NCI-H748 (cell line): ENCODE data around the gene FAM193B.
"Not testable (repeated sequence)": the region's sequence is repeated elsewhere in the genome, so short reads cannot be mapped to it uniquely, and the experiment has no call there.

Experiments used
- DNase-seq: peaks from one replicate; lab custom pipeline; 2025; ENCODE audit not compliant: unreplicated experiment; lab: John Stamatoyannopoulos, UW

Gene FAM193B

DNA sequence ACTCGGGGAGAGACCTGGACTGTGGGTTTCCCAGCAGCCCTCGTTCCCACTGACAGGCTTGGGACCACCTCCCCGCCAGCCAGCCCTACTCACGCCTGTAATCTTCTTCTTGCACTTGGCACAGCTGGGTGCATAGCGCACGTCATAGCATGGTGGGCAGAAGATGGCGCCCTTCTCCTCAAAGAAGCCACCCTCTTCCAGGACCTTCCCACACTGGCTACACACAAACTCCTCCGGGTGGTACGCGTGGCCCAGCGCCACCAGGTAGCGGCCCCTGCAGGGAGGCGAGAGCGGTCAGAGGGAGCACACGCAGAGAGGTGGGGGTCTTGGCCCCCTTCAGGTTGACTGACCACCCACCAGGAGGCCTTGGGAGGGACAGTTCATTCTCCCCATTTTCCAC, 66.4 kb downstream of the FAM193B start:
- no peak for DNase-seq

DNA sequence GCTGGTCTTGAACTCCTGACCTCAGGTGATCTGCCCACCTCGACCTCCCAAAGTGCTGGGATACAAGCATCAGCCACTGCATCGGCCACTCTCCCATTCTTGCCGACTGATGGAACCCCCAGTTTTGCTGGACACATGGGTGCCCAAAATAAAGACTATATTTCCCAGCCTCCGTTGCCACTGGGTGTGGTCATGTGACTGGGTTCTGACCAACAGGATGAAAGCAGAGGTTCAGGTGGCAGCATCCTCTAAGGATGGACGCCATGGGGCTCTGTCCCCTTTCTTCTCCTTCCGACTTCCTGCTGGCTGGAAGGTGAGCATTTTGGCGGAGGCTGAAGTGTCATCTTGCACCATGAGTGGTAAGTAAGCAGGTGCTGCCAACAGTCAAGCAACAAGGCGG, 67.2 kb downstream of the FAM193B start:
- DNase-seq = no peak

DNA sequence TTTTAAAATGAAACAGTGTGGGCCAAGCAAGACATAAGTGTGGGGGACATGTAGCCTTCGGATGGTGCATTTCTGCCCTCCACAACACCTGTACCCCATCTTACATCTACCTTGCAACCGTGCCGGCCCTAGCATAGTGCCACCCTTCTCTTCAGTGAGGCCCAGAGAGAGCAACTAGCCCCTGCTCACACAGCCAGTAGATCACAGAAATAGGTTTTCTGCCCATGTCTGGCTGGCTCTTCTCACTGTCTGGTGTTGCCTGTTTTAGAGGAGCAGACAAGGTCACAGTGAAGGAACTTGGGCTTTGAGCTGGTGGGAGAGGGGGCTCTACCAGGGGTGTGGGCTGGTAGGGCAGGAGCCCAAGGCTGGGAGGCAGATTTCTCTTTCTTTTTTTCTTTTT, 68.1 kb downstream of the FAM193B start:
- no peak for DNase-seq

DNA sequence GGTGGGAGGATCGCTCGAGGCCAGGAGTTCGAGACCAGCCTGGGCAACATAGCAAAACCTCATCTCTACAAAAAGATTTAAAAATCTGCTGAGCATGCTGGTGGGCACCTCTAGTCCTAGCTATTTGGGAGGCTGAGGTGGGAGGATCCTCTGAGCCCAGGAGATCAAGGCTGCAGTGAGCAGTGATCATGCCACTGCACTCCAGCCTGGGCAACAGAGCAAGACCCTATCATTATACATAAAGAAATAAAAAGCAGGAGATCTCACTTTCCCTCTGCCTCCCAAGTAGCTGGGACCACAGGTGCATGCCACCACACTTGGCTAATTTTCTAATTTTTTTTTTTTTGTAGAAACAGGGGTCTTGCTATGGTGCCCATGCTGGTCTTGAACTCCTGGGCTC, 68.6 kb downstream of the FAM193B start:
- DNase-seq = not testable (repeated sequence)

DNA sequence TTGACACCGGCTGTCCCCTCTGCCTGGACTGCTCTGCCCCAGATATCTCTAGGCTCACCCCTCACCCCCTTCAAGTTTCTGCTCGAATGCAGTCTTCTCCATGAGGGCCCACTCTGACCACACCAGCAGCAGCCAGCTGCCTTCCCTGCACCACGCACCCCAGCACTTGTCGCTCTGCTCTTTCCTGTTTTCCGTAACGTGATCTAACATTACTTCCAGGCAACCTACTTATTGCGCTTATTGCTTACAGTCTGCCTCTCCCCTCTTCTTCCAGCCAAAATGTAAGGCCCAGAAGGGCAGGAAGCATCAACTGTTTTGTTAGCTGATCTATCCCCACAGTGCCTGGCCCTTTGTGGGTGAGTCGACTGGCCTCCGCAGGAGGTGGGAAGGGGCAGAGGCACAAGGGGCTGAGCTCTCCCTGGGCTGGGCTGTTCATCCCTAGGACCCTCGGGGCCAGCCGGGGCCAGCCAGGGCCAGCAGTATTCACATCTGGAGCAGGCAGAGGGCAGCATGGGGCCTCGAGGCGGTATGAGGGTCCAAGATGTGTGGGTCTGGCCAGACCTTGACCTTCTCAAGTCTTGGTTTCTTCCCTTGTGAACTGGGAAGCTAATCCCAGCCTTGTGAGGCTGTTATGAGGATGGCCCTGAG, 69.3 kb downstream of the FAM193B start:
- DNase-seq = no peak

DNA sequence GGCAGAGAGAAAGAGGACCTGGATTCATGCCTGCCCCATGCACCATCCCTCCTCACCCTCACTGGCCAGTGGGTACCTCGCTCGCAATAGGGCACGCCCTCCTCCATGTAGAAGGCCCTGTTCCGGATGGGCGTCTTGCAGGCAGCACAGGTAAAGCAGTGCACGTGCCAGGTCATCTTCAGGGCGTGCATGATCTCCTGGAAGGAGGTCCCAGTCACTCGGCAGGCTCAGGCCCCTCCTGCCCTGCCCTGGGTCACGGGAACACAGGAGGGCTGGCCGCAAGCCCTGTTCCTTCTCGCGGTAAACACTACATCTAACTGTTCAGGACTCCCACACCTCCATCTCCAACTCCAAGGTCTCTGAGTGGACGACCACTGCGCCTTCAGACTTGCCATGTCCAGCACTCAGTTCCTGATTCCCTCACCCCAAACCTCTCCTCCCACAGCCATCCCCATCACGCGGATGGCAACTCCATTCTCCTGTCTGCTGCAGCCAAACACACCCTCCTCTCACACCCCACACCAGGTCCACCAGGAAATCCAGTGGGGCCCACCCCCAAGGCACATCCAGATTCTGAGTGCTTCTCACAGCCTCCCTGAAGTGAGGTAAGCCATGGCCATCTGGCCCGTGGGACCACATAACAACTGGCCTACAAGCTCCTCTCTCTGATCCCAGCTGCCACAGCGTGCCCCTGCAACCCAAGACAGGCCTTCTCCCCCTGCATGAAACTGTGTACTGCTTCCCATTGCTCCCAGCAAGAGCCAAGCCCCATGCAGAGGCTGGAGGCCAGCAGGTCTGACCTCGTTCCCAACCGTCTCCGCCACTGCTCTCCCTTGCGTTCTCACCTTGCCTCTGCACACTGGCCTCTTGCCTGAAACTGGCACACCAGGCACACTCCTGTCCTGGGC, 70.1 kb downstream of the FAM193B start:
- DNase-seq = no peak

DNA sequence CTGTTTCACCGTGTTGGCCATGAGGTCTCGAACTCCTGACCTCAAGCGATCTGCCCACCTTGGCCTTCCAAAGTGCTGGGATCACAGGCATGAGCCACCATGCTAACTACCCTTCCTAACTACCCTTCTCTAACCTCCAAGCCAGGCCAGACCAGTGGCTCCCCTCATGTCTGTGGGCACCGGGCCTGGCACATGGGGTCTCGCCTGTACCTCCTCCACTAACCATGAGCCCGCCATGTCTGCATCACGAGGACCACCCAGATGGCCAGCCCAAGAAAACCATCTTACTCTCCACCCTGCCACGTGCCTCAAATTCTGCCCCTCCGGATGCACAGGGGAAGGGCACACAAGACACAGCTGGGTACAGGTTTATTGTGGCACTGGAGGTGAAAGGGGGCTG, 71.3 kb downstream of the FAM193B start:
- DNase-seq = no peak

DNA sequence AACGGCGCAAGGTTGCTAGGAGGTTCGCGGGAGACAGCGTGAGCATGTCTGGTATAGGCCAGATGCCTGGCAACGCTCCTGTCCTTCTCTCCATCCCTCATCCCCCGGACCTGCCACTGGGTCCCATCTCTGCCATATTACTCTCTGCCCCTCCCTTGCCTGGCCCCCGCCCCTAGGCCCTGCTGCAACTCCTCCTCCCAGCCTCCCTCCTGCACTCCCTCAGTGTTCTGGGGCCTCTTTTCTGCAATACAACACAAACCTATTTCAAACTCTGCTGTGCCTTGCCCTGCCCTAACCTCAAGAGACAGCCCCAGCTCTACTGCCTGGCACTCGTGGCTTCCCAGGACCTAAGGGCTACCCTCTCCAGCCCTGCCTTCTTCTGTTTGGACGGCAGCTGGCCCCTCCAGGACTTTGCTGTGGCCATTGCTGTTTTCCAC, 72.0 kb downstream of the FAM193B start:
- DNase-seq = no peak

DNA sequence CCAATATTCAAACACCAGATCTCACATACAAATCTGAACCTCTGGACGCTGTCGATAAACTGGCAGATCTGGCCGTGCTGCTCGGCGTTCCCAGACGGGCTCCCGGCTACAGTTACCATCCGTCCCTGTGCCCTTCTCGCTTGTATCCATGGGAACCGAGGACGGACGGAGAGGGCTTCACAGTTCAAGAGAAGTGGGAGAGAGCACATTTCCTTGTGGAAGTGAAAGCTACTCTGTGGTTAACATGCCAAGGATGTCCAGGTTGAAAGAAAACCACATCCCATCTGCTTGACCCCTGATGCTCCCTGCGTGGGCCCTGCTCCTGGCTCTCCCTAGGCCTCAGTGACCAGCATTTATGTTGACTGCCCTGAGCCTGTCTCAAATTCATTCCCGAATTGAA, 74.6 kb downstream of the FAM193B start:
- no peak for DNase-seq

DNA sequence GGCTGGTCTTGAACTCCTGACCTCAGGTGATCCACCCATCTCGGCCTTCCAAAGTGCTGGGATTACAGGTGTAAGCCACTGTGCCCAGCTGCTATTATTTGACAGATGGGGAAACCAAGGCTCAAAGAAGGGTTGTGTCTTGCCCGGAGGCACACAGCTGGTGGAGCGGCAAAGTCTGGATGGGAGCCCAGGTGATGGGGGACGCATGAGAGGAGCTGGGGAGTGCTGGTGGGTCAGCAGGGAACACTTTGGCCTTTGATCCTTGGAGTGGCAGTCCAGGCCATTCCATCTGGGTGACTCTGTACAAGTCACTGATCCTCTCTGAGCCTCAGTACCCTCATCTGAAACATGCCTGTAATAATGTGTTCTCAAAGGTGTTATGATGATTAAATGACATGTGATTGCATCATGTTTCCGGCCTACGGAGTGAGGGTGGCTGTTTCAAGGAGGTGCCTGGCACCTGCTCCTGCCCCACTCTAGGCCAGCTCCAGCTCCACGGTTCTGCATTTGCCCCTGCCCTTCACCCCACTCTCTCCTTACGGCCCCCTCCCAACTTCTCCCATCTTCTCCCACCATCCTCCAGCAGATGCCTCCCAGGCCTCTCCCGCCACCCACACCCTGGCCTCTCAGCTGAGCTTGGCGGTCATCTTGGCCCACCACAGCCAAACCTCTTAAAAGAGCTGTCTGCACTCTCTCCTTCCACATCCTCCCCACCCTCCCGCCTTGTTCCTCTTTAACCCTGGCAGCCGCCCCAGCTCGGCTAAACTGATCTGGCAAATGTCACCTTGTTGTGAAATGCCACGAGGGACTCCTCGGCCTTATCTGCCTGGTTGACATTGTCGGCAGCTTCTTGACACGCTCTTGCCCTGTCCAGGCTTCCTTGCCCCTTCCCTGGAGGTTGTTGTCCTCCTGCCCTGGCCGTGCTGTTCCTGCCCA, 75.4 kb downstream of the FAM193B start:
- no peak for DNase-seq

DNA sequence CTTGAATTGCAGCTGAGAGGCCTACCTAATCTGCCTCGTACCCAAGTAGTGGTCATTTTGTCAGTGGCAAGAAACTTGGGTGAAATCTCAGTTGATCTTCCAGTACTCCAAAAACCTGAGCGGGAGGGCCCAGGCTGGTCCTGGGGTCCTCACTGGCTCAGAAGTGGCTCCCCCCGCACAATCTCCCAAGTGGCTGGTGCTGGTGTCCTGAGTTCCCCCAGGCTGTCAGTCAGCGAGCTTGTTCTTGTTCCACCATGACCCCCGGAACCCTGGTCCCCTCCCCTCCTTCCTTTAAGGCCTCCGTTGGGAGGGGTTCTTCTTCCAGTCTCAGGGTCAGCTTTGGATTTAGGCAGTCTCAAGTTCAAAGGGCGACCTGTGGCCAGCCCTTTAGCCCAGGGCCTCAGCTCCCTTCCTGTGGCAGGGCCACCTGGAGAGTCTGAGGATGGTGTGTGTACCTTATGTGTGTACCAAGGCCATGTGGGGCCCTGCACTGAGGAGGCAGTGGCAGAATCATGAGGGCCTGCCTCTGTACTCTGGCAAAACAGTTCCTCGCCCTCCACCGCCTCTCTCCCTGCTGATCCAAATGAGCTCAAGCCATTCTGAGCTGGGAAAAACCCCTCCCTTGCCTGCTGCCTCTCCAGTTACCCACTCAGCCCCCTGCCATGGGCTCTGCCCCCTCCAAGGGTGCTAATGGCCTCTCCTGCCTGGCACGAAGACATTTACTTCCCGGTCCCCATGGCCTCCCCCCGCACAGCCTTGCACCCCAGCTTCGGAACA, 76.5 kb downstream of the FAM193B start:
- no peak for DNase-seq

DNA sequence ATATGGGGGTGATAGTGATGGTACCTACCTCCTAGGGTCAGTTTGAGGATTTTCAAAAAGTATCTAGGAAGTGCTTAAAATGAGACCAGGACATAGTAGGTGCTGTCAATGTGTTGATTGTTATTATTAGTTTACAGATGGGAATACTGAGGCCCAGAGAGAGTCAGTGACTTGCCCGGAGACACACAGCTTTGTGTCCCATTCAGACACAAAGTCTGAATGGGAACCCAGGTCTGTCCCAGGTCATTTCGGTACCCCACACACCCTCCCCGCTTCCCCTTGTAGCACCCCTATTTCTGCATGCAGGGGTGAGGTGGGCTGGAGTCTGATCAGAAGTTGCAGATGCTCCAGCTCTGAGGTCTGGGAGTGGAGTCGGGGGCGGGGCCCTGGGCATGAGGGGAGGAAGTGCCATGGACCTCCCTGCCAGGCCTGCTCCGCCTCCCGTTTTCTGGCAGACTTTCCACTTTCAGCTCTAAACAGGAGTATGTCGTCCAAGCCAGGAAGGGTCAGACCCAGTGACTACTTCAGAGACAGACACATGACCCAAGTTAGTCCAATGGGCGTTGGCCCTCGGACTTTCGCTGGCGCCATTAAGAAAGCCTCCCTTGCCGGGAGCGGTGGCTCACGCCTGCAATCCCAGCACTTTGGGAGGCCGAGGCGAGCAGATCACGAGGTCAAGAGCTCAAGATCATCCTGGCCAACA, 77.7 kb downstream of the FAM193B start:
- no peak for DNase-seq

DNA sequence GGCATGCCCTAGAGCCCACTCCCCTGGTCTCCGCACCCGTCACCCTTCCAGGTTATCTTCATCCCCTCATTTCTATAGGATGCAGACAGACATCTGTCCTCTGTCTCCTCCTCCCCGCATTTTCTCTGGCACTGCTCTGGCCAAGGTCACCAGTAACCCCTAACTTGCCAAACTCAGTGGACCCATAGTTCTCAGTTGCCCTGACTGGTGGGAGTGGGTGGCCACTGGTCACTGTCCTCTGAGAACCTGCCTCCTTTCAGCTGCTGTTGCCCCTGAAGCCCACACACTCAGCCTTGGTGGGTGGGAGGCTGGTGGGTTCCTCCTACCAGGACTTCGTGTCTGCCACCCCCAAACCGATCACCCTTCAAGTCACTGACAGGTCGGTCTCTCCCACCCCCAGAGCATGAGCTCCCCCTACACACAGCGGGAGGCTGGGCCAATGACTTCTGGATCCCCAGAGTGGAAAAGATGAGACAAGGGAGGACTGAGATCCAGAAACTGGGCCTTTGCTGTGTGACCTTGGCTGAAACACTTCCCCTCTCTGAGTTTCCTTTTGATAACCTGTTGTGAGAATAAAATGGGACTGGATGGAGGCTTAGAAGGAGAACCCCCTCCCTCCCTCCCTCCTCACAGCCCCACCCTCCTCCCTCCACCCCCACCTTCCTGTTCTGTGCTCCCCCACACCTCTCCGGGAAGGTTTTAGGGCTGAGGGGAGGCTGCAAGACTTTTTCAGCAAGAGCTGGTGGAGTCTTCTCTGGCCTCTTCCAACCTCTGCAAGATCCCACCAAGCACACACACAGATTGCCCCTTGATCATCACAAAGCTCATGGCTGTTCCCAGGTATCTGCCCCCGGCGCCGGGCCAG, 78.6 kb downstream of the FAM193B start:
- DNase-seq = no peak

DNA sequence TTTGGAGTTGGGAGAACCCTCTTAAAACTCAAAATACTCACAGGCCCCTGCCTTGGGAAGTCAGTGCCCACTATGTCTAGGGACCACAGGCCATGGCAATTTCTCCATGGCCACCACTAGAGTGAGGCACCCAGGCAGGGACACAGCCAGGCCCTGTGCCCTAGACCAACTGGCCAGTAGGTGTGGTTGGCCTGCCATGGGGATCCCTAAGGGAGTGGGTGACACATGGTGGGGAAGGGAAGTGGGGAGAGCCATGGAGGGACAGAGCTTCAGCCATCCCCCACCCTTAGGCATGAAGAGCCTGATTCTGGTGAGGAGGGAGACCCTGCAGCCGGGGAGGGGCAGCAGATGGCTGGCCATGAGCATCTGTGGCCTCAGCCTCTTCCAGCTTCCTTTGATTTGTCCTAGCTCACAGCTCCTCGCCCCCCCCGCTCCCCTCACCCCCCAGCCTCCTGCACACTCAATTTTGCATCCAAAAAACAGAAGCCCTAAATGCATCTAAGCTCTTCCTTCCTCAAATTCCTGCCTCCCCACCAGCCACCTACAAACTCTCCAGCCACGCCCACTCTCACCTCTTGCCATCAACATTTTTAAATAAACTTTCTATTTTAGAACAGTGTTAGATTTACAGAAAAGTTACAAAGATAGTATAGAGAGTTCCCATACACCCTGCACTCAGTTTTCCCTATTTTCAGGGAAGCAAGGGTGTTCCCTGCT, 79.4 kb downstream of the FAM193B start:
- DNase-seq = no peak

DNA sequence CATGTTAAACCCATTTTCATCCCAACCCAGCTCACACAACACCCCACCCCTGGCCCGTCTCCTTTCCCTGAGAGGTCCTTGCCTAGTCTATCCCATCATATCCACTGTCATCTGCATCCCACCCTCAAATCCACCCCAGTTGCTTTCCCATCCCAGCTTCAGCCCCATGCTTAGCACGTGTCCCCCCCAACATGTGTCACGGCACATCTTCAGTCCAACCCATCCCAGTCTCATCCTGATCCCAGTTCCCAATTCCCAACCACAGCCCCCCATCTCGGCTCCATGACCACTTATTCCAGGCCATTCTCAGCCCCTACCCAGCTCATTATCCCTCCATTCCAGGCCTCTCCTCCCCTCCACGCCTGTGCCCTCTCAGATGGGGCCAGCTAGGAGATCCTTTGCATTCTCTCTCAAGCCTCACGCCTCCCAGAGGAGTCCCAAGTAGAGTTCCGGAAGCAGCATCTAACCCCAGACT, 80.3 kb downstream of the FAM193B start:
- DNase-seq = no peak

DNA sequence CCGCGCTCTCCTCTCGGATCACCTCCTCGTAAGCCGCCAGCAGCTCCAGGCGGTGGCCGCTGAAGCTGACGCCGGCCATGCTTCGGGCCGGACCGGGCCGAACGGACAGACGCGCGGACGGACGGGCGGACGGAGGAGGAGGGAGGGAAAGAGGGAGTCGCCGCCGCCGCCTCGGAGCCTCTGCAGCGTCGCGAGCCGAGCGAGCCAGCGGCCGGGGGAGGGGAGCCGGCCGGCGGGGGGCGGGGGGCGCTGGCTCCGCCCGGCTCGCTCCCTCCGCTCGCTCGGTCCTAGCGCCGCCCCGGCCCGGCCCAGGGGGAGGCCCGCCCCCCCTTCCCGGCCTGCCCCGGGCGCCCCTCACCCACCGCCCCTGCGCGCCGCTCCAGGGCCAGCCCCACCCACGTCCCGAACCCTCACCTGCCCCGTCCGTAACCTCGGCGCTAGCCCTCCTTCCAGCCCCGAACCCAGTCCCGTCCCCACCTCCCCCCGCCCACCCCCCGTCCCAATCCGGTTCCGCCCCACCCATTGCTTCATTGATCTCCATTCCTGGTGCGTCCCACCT, 80.8 kb downstream of the FAM193B start, which contains the start of gene DBN1:
Gene DBN1, minus strand, starts transcription at position 192 of the 559 bp plus-strand sequence. Its CDS starts 113 bp downstream, at position 79.
- DNase-seq = peak; percentile 70
